Measurements from ENCODE around the gene CALCOCO1.

DNA sequence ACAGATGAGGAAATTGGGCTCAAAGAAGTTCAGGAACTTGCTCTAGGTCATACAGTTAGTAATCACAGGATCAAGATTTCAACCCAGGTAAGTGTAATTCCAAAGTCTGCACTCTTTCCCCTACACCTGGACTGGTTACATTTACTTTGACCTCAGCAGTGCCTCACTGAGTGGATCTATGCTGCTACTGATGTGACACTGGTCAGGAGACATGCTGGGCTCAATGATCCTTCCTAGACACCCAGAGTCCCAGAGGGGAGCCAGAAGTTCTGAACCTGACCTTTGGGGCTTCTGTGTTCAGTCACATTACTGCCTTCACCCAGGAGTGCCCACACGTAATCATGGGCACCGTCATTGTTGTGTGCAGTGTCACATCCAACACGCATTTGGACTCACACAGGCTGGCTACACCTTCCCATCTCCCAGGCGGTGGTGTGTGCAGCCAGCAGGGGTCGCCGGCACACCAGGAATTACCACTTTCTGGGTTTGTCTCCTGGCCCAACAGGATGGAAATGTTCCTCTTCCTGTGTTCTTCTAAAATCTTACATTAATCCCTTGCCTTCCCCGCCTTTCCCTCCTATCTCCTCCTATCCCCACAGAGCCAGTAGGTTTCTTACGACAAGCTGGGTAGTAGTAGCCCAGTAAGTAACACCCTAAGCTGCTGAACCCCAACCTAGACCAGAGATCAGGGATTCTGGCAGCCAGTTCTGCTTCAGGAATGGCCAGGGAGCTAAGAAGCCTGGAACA is 25.6 kb downstream of the CALCOCO1 start:
- TF ChIP-seq, protein P1, sequence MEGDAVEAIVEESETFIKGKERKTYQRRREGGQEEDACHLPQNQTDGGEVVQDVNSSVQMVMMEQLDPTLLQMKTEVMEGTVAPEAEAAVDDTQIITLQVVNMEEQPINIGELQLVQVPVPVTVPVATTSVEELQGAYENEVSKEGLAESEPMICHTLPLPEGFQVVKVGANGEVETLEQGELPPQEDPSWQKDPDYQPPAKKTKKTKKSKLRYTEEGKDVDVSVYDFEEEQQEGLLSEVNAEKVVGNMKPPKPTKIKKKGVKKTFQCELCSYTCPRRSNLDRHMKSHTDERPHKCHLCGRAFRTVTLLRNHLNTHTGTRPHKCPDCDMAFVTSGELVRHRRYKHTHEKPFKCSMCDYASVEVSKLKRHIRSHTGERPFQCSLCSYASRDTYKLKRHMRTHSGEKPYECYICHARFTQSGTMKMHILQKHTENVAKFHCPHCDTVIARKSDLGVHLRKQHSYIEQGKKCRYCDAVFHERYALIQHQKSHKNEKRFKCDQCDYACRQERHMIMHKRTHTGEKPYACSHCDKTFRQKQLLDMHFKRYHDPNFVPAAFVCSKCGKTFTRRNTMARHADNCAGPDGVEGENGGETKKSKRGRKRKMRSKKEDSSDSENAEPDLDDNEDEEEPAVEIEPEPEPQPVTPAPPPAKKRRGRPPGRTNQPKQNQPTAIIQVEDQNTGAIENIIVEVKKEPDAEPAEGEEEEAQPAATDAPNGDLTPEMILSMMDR (IDR thresholded peaks at IDR 0.05; ENCODE audit: low read depth, low read length, missing input control) = peak; percentile 96
- TF ChIP-seq, protein P2, sequence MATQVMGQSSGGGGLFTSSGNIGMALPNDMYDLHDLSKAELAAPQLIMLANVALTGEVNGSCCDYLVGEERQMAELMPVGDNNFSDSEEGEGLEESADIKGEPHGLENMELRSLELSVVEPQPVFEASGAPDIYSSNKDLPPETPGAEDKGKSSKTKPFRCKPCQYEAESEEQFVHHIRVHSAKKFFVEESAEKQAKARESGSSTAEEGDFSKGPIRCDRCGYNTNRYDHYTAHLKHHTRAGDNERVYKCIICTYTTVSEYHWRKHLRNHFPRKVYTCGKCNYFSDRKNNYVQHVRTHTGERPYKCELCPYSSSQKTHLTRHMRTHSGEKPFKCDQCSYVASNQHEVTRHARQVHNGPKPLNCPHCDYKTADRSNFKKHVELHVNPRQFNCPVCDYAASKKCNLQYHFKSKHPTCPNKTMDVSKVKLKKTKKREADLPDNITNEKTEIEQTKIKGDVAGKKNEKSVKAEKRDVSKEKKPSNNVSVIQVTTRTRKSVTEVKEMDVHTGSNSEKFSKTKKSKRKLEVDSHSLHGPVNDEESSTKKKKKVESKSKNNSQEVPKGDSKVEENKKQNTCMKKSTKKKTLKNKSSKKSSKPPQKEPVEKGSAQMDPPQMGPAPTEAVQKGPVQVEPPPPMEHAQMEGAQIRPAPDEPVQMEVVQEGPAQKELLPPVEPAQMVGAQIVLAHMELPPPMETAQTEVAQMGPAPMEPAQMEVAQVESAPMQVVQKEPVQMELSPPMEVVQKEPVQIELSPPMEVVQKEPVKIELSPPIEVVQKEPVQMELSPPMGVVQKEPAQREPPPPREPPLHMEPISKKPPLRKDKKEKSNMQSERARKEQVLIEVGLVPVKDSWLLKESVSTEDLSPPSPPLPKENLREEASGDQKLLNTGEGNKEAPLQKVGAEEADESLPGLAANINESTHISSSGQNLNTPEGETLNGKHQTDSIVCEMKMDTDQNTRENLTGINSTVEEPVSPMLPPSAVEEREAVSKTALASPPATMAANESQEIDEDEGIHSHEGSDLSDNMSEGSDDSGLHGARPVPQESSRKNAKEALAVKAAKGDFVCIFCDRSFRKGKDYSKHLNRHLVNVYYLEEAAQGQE (IDR thresholded peaks at IDR 0.05) = no peak
- TF ChIP-seq JUND (IDR thresholded peaks at IDR 0.05) (no peak), HNF4A (conservative IDR thresholded peaks at IDR 0.05) (no peak), SP1 (IDR thresholded peaks at IDR 0.05) (no peak), RAD21 (IDR thresholded peaks at IDR 0.05) (peak; percentile 94 to 96), FOXA1 (IDR thresholded peaks at IDR 0.05) (no peak), EGR1 (IDR thresholded peaks at IDR 0.05; ENCODE audit: low read depth in 2 of 2) (no peak)
- TF ChIP-seq, protein P3, sequence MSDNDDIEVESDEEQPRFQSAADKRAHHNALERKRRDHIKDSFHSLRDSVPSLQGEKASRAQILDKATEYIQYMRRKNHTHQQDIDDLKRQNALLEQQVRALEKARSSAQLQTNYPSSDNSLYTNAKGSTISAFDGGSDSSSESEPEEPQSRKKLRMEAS (IDR thresholded peaks at IDR 0.05) = no peak
